Adrenal gland (tissue), 12 donors: Measurements from ENCODE around the gene AGPAT4. TPM values are rescaled to one million over a fixed set of nuclear protein-coding genes. Genes with fewer than 3 reads are reported as not detected.

Source experiments
- DNase-seq, 7 donors: peaks; one replicate each; pipeline ENCODE4 v3.0.0-alpha.2; 2019 to 2020
- H3K27ac ChIP-seq, 5 donors: fragments of 200-600 bp; sonication (generic) in 4 of 5; 1 replicate in 3 of 5; 2 replicates in 2 of 5; pipeline versions ENCODE4 v1.5.1 to v1.8.0; 2016 to 2020; ENCODE audit warnings: mild to moderate bottlenecking in 1 of 5
- H3K27me3 ChIP-seq: fragments of 200-600 bp; 2 replicates; pipeline ENCODE4 v1.8.0; 2021
- H3K36me3 ChIP-seq, 2 donors: fragments of 200-600 bp; replicated peaks in 1 of 2; 1 replicate in 1 of 2; 2 replicates in 1 of 2; pipeline versions ENCODE4 v1.5.1 to v1.8.0; 2018 to 2022
- H3K4me1 ChIP-seq, 2 donors: fragments of 200-600 bp; replicated peaks in 1 of 2; 1 replicate in 1 of 2; 2 replicates in 1 of 2; pipeline versions ENCODE4 v1.5.1 to v1.8.0; 2018 to 2021
- H3K4me3 ChIP-seq, 4 donors: fragments of 200-600 bp; sonication (generic) in 3 of 4; one replicate each; pipeline ENCODE4 v1.5.1; 2016 to 2018
- H3K9me3 ChIP-seq, 3 donors: fragments of 200-600 bp; sonication (generic) in 1 of 3; replicated peaks in 1 of 3; 1 replicate in 2 of 3; 2 replicates in 1 of 3; pipeline versions ENCODE4 v1.5.1 to v1.8.0; 2016 to 2021
- POLR2A ChIP-seq, 2 donors: fragments of 450-650 bp; IDR thresholded peaks; one replicate each; pipeline ENCODE4 v1.6.1; 2017; ENCODE audit warnings: antibody characterized with exemption in 2 of 2, mild to moderate bottlenecking in 2 of 2, moderate library complexity in 1 of 2
- WGBS, 4 donors: extraction: QIAGEN DNeasy Blood & Tissue Kit in 2 of 4; methylation state at CpG; one replicate each; pipeline versions ENCODE4 v1.1.5 to v1.1.7; 2013 to 2017; 5-methylcytosine and 5-hydroxymethylcytosine counted together
- intact Hi-C, 2 donors: fragments of 100-400 bp; cut with DNase I; formaldehyde crosslinking; loops; one replicate each; pipeline versions ENCODE4 v1.14.1 to v1.15.0; 2022 to 2023
- polyA plus RNA-seq, 3 donors: library from polyadenylated mRNA; stranded (reverse); fragments of 200-250 nt in 2 of 3; fragments of 350-450 nt in 1 of 3; fragmentation: Illumina TruSeq in 1 of 3; extraction: RNeasy Lipid Tissue Mini Kit (QIAGEN cat#74804) in 1 of 3; gene quantifications; one replicate each; pipeline ENCODE4 v1.2.3, GENCODE V29; 2013 to 2014
- total RNA-seq, 9 donors: library from RNA; depleted of rRNA in 4 of 9; stranded (reverse); fragments of >200 nt in 4 of 9; fragments of 120-200 nt in 1 of 9; fragmentation: NEBNext Ultra II Directional in 1 of 9; extraction: Animal tissue kit (Norgen Biotek cat#: 25700) in 1 of 9; gene quantifications; one replicate each; pipeline versions ENCODE4 v1.1.0 to v1.2.4, GENCODE V29; 2013 to 2023
- TF ChIP-seq, protein P1 (sequence below), 6 experiments: fragments of 450-650 bp in 4 of 6; fragments of 200-600 bp in 2 of 6; sonication (generic) in 1 of 6; IDR thresholded peaks; 1 replicate in 5 of 6; 2 replicates in 1 of 6; pipeline versions ENCODE4 v1.5.1 to v1.8.0; 2016 to 2021; ENCODE audit warnings: antibody characterized with exemption in 6 of 6, mild to moderate bottlenecking in 2 of 6, moderate library complexity in 1 of 6
- donor health status: healthy with polysubstance abuse.
- donor health status: Bipolar disorder and iron deficiency.
- donor health status: DM: yes; HTN: yes; CAD: no.
- donor health status: DM: no; HTN: no; CAD: no.
- donor health status: DM: no; HTN: no; CAD: no.
- donor health status: DM: yes; HTN: yes; CAD: no.

AGPAT4 gene
- total and polyA plus RNA-seq, 12 donors, result 2.2 to 13.1 (median 3.7) TPM

DNA sequence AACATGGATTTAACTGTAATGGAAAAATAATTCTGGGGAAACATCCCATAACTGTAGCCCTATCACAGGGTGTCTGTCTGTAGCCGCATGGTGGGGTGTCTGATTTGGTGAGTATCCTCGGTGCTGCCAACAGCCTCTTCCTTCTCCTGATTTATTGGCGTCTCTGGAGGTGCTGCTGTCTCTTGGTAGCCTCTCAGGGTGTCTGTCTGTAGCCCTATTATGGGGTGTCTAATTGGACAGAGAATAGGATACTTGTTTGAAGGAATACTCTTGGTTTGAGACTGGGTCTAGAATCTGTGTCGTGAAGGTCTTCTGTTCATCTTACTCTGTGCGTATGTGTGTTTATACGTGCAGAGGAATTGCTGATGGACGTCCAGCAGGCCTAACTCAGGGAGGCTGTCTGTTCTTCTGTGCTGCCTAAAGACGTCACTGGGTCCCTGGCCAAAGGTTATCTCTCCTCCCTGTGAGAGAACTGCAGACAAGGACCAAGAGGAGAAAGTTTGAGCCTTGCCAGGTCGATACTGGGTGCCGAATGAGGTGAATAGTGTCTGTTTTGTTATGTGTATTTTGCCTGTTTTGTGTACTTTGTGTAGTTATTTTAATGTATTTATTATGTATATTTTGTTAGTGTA, 18.9 kb upstream of the AGPAT4 start:
- 78 to 85% (median 81%) methylated on average over 10 of the region's 10 CpGs for WGBS, 4 donors
- Histone ChIP-seq H3K27ac (no peak overlapping the region), H3K4me1 (no peaks in the 10 kb centered on the region), H3K36me3 (no peaks in the 10 kb centered on the region), H3K4me3 (no peak overlapping the region), H3K27me3 (no peaks in the 10 kb centered on the region), H3K9me3 (no peaks in the 10 kb centered on the region)
- intact Hi-C loops, result no loop called here
- no peak for DNase-seq
- TF ChIP-seq, protein P1, sequence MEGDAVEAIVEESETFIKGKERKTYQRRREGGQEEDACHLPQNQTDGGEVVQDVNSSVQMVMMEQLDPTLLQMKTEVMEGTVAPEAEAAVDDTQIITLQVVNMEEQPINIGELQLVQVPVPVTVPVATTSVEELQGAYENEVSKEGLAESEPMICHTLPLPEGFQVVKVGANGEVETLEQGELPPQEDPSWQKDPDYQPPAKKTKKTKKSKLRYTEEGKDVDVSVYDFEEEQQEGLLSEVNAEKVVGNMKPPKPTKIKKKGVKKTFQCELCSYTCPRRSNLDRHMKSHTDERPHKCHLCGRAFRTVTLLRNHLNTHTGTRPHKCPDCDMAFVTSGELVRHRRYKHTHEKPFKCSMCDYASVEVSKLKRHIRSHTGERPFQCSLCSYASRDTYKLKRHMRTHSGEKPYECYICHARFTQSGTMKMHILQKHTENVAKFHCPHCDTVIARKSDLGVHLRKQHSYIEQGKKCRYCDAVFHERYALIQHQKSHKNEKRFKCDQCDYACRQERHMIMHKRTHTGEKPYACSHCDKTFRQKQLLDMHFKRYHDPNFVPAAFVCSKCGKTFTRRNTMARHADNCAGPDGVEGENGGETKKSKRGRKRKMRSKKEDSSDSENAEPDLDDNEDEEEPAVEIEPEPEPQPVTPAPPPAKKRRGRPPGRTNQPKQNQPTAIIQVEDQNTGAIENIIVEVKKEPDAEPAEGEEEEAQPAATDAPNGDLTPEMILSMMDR (IDR thresholded peaks at IDR 0.05), result no peak
- no peak for TF ChIP-seq POLR2A (IDR thresholded peaks at IDR 0.05)

DNA sequence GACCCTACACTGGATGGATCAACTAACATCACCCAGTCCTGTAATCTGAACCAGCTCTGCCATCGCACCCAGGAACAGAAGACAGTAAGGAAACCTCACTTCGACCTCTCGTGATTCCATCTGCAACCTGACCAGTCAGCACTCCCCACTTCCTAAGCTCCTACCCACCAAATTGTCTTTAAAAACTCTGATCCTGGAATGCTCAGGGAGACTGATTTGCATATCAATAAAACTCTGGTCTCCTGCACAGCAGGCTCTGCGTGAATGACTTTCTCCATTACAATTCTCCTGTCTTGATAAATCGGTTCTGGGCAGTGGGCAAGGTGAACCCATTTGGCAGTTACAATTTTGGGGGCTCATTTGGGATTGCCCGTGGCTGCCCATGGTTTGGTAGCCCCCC, 18.3 kb upstream of the AGPAT4 start:
- H3K27ac ChIP-seq, result no peak overlapping the region
- intact Hi-C loops, result no loop called here
- DNase-seq, result no peak

DNA sequence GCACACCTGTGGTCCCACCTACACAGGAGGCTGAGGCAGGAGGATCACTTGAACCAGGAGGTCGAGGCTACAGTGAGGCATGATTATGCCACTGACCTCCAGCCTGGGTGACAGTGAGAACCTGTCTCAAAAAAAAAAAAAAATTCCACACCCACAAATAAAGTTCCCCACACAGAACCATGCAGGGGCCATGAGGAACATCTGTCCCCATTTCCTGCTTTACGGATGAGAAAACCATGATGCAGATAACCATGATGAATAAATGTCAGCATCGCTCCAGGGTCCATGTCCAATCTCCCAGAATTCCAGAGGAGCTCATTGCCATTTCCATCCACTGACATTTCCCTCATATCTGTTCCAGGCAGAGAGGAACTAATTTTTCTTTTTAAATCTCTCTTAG, 16.9 kb upstream of the AGPAT4 start:
- no peaks in the 10 kb centered on the region for H3K27me3 ChIP-seq
- no peak overlapping the region for H3K27ac ChIP-seq
- H3K4me3 ChIP-seq, result no peak overlapping the region
- TF ChIP-seq, protein P1 (IDR thresholded peaks at IDR 0.05), result no peak
- no peak for TF ChIP-seq POLR2A (IDR thresholded peaks at IDR 0.05)
- DNase-seq, result no peak
- no peaks in the 10 kb centered on the region for H3K9me3 ChIP-seq
- intact Hi-C loops, result no loop called here
- H3K36me3 ChIP-seq, result no peaks in the 10 kb centered on the region
- H3K4me1 ChIP-seq, result no peaks in the 10 kb centered on the region
- 54 to 70% (median 63%) methylated on average over 3 of the region's 3 CpGs for WGBS, 4 donors

More for the DNA sequence above, 18.3 kb upstream of the AGPAT4 start:
- no peak for TF ChIP-seq POLR2A (IDR thresholded peaks at IDR 0.05)
- TF ChIP-seq, protein P1 (IDR thresholded peaks at IDR 0.05), result no peak
- H3K4me3 ChIP-seq, result no peak overlapping the region
- H3K4me1 ChIP-seq, result no peaks in the 10 kb centered on the region
- H3K27me3 ChIP-seq, result no peaks in the 10 kb centered on the region
- no peaks in the 10 kb centered on the region for H3K9me3 ChIP-seq
- WGBS, 4 donors, result 84 to 90% (median 88%) methylated on average over 6 of the region's 6 CpGs
- no peaks in the 10 kb centered on the region for H3K36me3 ChIP-seq

DNA sequence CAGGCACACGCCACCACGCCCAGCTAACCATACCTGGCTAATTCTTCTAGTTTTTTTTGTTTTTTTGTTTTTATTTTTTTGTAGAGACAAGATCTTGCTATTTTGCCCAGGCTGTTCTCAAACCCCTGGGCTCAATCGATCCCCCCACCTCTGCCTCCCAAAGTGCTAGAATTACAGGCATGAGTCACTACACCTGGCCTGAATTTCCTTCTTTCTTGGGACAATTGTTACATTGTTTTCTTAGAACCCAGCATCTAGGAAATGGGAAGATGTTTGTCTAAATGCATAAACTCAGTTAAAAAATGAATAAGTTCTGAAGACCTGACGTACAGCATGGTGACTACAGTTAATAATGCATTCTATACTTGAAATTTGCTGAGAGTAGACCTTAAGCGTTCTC, 10.8 kb upstream of the AGPAT4 start:
- WGBS, 4 donors, result 85 to 93% (median 89%) methylated on average over 5 of the region's 5 CpGs
- H3K27me3 ChIP-seq, result no peaks in the 10 kb centered on the region
- TF ChIP-seq, protein P1 (IDR thresholded peaks at IDR 0.05), result no peak
- TF ChIP-seq POLR2A (IDR thresholded peaks at IDR 0.05), result no peak

More for the DNA sequence above, 10.8 kb upstream of the AGPAT4 start:
- Histone ChIP-seq H3K9me3 (no peaks in the 10 kb centered on the region), H3K4me3 (no peak overlapping the region), H3K36me3 (no peaks in the 10 kb centered on the region), H3K27ac (no peak overlapping the region), H3K4me1 (no peaks in the 10 kb centered on the region)
- DNase-seq, result no peak
- intact Hi-C loops, result no loop called here
